ENCODE measurements around the gene CDH13. TPM values are rescaled to one million over a fixed set of nuclear protein-coding genes. Genes with fewer than 3 reads are reported as not detected.

The CDH13 gene
- polyA plus RNA-seq, 1 donor from 2014 or later: 3.2 TPM

DNA sequence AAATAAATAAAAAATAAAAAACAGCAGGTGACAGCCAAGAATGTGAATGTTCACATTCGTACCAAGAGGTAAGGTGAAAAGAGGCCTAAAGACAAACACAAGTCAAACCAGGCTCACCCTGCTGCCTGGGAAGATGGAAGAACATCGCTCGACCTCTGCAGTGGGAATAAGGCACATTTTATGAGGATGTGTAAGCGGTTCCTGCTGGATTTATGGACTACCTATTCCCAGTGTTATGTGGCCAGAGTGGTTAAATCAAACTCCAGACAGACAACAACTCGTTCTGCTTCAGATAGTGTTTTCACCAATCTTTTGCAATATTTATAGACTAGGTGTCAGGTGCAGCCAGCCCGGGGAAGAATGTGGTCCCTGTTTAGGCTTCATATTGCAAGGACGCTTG lies 966.0 kb downstream of the CDH13 start:
- no peak overlapping the region for H2AFZ ChIP-seq (ENCODE audit: low read depth, low read length)
- no peaks in the 10 kb centered on the region for H3K27me3 ChIP-seq (ENCODE audit: insufficient read depth, low read depth, low read length)
- H3K9me3 ChIP-seq (ENCODE audit: low read length): no peaks in the 10 kb centered on the region
- H3F3A ChIP-seq (ENCODE audit: insufficient read depth, low read length, poor library complexity, severe bottlenecking): no peaks in the 10 kb centered on the region
- TF ChIP-seq TAF1 (IDR thresholded peaks at IDR 0.05; ENCODE audit: low read depth) (no peak), MXI1 (conservative IDR thresholded peaks at IDR 0.05; ENCODE audit: poor library complexity, severe bottlenecking) (no peak), EZH2 (IDR thresholded peaks at IDR 0.05; ENCODE audit: borderline replicate concordance, insufficient read depth, low read length, poor library complexity, severe bottlenecking) (no peak), RAD21 (conservative IDR thresholded peaks at IDR 0.05) (no peak), EP300 (conservative IDR thresholded peaks at IDR 0.05; ENCODE audit: poor library complexity, severe bottlenecking) (no peak), POLR2AphosphoS5 (IDR thresholded peaks at IDR 0.05) (no peak), SMC3 (conservative IDR thresholded peaks at IDR 0.05; ENCODE audit: poor library complexity) (no peak)
- TF ChIP-seq, protein P1, sequence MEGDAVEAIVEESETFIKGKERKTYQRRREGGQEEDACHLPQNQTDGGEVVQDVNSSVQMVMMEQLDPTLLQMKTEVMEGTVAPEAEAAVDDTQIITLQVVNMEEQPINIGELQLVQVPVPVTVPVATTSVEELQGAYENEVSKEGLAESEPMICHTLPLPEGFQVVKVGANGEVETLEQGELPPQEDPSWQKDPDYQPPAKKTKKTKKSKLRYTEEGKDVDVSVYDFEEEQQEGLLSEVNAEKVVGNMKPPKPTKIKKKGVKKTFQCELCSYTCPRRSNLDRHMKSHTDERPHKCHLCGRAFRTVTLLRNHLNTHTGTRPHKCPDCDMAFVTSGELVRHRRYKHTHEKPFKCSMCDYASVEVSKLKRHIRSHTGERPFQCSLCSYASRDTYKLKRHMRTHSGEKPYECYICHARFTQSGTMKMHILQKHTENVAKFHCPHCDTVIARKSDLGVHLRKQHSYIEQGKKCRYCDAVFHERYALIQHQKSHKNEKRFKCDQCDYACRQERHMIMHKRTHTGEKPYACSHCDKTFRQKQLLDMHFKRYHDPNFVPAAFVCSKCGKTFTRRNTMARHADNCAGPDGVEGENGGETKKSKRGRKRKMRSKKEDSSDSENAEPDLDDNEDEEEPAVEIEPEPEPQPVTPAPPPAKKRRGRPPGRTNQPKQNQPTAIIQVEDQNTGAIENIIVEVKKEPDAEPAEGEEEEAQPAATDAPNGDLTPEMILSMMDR (IDR thresholded peaks at IDR 0.05; ENCODE audit: poor library complexity, severe bottlenecking): no peak
- TF ChIP-seq, protein P2, sequence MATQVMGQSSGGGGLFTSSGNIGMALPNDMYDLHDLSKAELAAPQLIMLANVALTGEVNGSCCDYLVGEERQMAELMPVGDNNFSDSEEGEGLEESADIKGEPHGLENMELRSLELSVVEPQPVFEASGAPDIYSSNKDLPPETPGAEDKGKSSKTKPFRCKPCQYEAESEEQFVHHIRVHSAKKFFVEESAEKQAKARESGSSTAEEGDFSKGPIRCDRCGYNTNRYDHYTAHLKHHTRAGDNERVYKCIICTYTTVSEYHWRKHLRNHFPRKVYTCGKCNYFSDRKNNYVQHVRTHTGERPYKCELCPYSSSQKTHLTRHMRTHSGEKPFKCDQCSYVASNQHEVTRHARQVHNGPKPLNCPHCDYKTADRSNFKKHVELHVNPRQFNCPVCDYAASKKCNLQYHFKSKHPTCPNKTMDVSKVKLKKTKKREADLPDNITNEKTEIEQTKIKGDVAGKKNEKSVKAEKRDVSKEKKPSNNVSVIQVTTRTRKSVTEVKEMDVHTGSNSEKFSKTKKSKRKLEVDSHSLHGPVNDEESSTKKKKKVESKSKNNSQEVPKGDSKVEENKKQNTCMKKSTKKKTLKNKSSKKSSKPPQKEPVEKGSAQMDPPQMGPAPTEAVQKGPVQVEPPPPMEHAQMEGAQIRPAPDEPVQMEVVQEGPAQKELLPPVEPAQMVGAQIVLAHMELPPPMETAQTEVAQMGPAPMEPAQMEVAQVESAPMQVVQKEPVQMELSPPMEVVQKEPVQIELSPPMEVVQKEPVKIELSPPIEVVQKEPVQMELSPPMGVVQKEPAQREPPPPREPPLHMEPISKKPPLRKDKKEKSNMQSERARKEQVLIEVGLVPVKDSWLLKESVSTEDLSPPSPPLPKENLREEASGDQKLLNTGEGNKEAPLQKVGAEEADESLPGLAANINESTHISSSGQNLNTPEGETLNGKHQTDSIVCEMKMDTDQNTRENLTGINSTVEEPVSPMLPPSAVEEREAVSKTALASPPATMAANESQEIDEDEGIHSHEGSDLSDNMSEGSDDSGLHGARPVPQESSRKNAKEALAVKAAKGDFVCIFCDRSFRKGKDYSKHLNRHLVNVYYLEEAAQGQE (IDR thresholded peaks at IDR 0.05; ENCODE audit: borderline replicate concordance): no peak
- no peaks in the 10 kb centered on the region for H3K36me3 ChIP-seq (ENCODE audit: insufficient read depth, low read length)
- H3K27ac ChIP-seq (ENCODE audit: low read length): no peak overlapping the region
- no peak overlapping the region for H3K9ac ChIP-seq (ENCODE audit: low read length)
- no peaks in the 10 kb centered on the region for H3K79me2 ChIP-seq (replicated peaks; ENCODE audit: insufficient read depth, low read length)
- no peak overlapping the region for H3K4me2 ChIP-seq (ENCODE audit: low read length)
- H3K9me2 ChIP-seq (ENCODE audit: insufficient read depth, low read length): no peaks in the 10 kb centered on the region
- H3K4me3 ChIP-seq (ENCODE audit: low read length): no peak overlapping the region
- H4K20me1 ChIP-seq (ENCODE audit: insufficient read depth): no peaks in the 10 kb centered on the region

- no peaks in the 10 kb centered on the region for H3K9me2 ChIP-seq (ENCODE audit: insufficient read depth, low read length)
- H3K27me3 ChIP-seq (ENCODE audit: insufficient read depth, low read depth, low read length): no peaks in the 10 kb centered on the region
- H3K9ac ChIP-seq (ENCODE audit: low read length): no peak overlapping the region
- no peak overlapping the region for H3K4me2 ChIP-seq (ENCODE audit: low read length)
- H3F3A ChIP-seq (ENCODE audit: insufficient read depth, low read length, poor library complexity, severe bottlenecking): no peaks in the 10 kb centered on the region
- H4K20me1 ChIP-seq (ENCODE audit: insufficient read depth): no peaks in the 10 kb centered on the region
- TF ChIP-seq, protein P1 (IDR thresholded peaks at IDR 0.05; ENCODE audit: poor library complexity, severe bottlenecking): no peak
- TF ChIP-seq, protein P2 (IDR thresholded peaks at IDR 0.05; ENCODE audit: borderline replicate concordance): no peak
- TF ChIP-seq EZH2 (IDR thresholded peaks at IDR 0.05; ENCODE audit: borderline replicate concordance, insufficient read depth, low read length, poor library complexity, severe bottlenecking) (no peak), TAF1 (IDR thresholded peaks at IDR 0.05; ENCODE audit: low read depth) (no peak), MXI1 (conservative IDR thresholded peaks at IDR 0.05; ENCODE audit: poor library complexity, severe bottlenecking) (no peak), POLR2AphosphoS5 (IDR thresholded peaks at IDR 0.05) (no peak), RAD21 (conservative IDR thresholded peaks at IDR 0.05) (no peak), SMC3 (conservative IDR thresholded peaks at IDR 0.05; ENCODE audit: poor library complexity) (no peak), EP300 (conservative IDR thresholded peaks at IDR 0.05; ENCODE audit: poor library complexity, severe bottlenecking) (no peak)
- no peak overlapping the region for H2AFZ ChIP-seq (ENCODE audit: low read depth, low read length)
- H3K27ac ChIP-seq (ENCODE audit: low read length): no peak overlapping the region
- no peak overlapping the region for H3K4me3 ChIP-seq (ENCODE audit: low read length)
- no peaks in the 10 kb centered on the region for H3K79me2 ChIP-seq (replicated peaks; ENCODE audit: insufficient read depth, low read length)
- H3K36me3 ChIP-seq (ENCODE audit: insufficient read depth, low read length): no peaks in the 10 kb centered on the region
- H3K9me3 ChIP-seq (ENCODE audit: low read length): no peaks in the 10 kb centered on the region
Measured at GRCh38 chr16:83599789-83600462, 973.2 kb downstream of the CDH13 start.

All from neural cell (in vitro differentiated cells).